Measurements from ENCODE around the gene UPF3A.

The UPF3A gene

GRCh38 chr13:114275304-114275703, 6.1 kb upstream of the UPF3A start:
- DNase-seq = no peak
- TF ChIP-seq GATA1 (IDR thresholded peaks at IDR 0.05; ENCODE audit: low read depth, low read length) (no peak), POLR2A (IDR thresholded peaks at IDR 0.05; ENCODE audit: low read length) (no peak)

- DNase-seq = peak; percentile 11 to 15
- no peak for TF ChIP-seq POLR2A (IDR thresholded peaks at IDR 0.05; ENCODE audit: low read length)
- TF ChIP-seq GATA1 (IDR thresholded peaks at IDR 0.05; ENCODE audit: low read depth, low read length) = no peak
These were observed 2.3 kb upstream of the UPF3A start for GRCh38 chr13:114279146-114279545.

GRCh38 chr13:114279758-114280355, 1.5 kb upstream of the UPF3A start:
- no peak for TF ChIP-seq POLR2A (IDR thresholded peaks at IDR 0.05; ENCODE audit: low read length)
- no peak for TF ChIP-seq GATA1 (IDR thresholded peaks at IDR 0.05; ENCODE audit: low read depth, low read length)
- no peak for DNase-seq

- TF ChIP-seq GATA1 (IDR thresholded peaks at IDR 0.05; ENCODE audit: low read depth, low read length) (no peak), POLR2A (IDR thresholded peaks at IDR 0.05; ENCODE audit: low read length) (no peak)
- DNase-seq = peak; percentile 88 to 92
These were observed 755 bp downstream of the UPF3A start for GRCh38 chr13:114282041-114282670.

GRCh38 chr13:114283576-114283975, 2.2 kb downstream of the UPF3A start:
- peak; percentile 33 to 37 for DNase-seq
- TF ChIP-seq GATA1 (IDR thresholded peaks at IDR 0.05; ENCODE audit: low read depth, low read length) (no peak), POLR2A (IDR thresholded peaks at IDR 0.05; ENCODE audit: low read length) (no peak)

GRCh38 chr13:114284680-114285079, 3.3 kb downstream of the UPF3A start:
- TF ChIP-seq POLR2A (IDR thresholded peaks at IDR 0.05; ENCODE audit: low read length) = no peak
- no peak for TF ChIP-seq GATA1 (IDR thresholded peaks at IDR 0.05; ENCODE audit: low read depth, low read length)
- DNase-seq = no peak

GRCh38 chr13:114285166-114285808, 3.9 kb downstream of the UPF3A start:
- DNase-seq = no peak

GRCh38 chr13:114286808-114287207, 5.4 kb downstream of the UPF3A start:
- no peak for DNase-seq
- TF ChIP-seq GATA1 (IDR thresholded peaks at IDR 0.05; ENCODE audit: low read depth, low read length) (no peak), POLR2A (IDR thresholded peaks at IDR 0.05; ENCODE audit: low read length) (no peak)

More at GRCh38 chr13:114285166-114285808, 3.9 kb downstream of the UPF3A start:
- TF ChIP-seq GATA1 (IDR thresholded peaks at IDR 0.05; ENCODE audit: low read depth, low read length) (no peak), POLR2A (IDR thresholded peaks at IDR 0.05; ENCODE audit: low read length) (no peak)

- no peak for TF ChIP-seq POLR2A (IDR thresholded peaks at IDR 0.05; ENCODE audit: low read length)
- TF ChIP-seq GATA1 (IDR thresholded peaks at IDR 0.05; ENCODE audit: low read depth, low read length) = no peak
- no peak for DNase-seq
These were observed 6.8 kb downstream of the UPF3A start for GRCh38 chr13:114288157-114288591.

- no peak for TF ChIP-seq POLR2A (IDR thresholded peaks at IDR 0.05; ENCODE audit: low read length)
- no peak for TF ChIP-seq GATA1 (IDR thresholded peaks at IDR 0.05; ENCODE audit: low read depth, low read length)
These were observed 15.0 kb downstream of the UPF3A start for GRCh38 chr13:114296448-114296847.

GRCh38 chr13:114296902-114297301, 15.5 kb downstream of the UPF3A start:
- TF ChIP-seq GATA1 (IDR thresholded peaks at IDR 0.05; ENCODE audit: low read depth, low read length) = no peak
- no peak for TF ChIP-seq POLR2A (IDR thresholded peaks at IDR 0.05; ENCODE audit: low read length)
- no peak for DNase-seq

More at GRCh38 chr13:114296448-114296847, 15.0 kb downstream of the UPF3A start:
- no peak for DNase-seq

- TF ChIP-seq GATA1 (IDR thresholded peaks at IDR 0.05; ENCODE audit: low read depth, low read length) = no peak
- no peak for TF ChIP-seq POLR2A (IDR thresholded peaks at IDR 0.05; ENCODE audit: low read length)
- DNase-seq = no peak
These were observed 17.5 kb downstream of the UPF3A start for GRCh38 chr13:114298866-114299265.

GRCh38 chr13:114299604-114300305, 18.4 kb downstream of the UPF3A start:
- no peak for DNase-seq
- TF ChIP-seq POLR2A (IDR thresholded peaks at IDR 0.05; ENCODE audit: low read length) (no peak), GATA1 (IDR thresholded peaks at IDR 0.05; ENCODE audit: low read depth, low read length) (no peak)
